Measurements from ENCODE around the gene SF1.
"Not testable (repeated sequence)": the region's sequence is repeated elsewhere in the genome, so short reads cannot be mapped to it uniquely, and the experiment has no call there.

The SF1 gene, protein sequence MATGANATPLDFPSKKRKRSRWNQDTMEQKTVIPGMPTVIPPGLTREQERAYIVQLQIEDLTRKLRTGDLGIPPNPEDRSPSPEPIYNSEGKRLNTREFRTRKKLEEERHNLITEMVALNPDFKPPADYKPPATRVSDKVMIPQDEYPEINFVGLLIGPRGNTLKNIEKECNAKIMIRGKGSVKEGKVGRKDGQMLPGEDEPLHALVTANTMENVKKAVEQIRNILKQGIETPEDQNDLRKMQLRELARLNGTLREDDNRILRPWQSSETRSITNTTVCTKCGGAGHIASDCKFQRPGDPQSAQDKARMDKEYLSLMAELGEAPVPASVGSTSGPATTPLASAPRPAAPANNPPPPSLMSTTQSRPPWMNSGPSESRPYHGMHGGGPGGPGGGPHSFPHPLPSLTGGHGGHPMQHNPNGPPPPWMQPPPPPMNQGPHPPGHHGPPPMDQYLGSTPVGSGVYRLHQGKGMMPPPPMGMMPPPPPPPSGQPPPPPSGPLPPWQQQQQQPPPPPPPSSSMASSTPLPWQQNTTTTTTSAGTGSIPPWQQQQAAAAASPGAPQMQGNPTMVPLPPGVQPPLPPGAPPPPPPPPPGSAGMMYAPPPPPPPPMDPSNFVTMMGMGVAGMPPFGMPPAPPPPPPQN

DNA sequence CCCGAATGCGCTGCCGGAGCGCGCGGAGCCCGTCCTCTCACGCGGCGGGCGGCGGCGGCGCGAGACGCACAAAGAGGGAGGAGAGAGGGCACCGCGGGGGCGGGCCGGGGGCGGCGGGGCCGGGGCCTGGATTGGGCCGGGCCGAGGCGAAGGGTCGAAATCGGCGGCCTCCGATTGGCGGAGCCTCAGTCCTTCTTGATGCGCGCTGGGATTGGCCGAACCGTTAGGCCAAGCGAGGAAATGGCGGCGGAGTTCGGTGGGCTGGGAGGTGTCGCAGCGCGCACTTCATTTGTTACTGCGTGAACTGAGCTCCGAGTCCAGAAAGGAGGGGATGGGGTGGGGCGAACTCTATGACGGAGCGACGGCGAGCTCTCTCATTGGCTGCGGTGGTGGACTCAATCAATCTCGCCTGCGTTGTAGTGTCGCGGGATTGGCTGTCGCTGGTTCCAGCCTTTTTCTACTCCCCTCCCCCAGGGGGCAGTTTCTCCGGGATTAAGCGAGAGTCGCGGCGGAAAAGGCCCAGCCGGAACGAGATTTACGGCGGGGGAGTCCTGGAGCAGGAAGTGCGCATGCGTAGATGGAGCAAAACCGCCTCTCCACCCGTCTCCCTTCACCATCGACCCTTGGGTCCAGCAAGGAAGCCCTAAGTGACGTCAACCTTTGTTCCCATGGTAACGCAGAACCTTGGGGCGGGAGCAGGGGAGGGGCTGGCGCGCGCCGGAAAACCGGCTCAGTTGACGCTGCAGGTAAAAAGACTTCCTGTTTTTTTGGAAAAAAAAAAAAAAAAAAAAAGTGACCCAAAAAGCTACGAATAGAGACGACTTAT lies at the start of gene SF1:
TSS of gene SF1 (minus strand) at position 70 of the 826 bp plus-strand sequence. CDS start 150 bp downstream, outside the sequence.
- peak; percentile 99 for DNase-seq

DNA sequence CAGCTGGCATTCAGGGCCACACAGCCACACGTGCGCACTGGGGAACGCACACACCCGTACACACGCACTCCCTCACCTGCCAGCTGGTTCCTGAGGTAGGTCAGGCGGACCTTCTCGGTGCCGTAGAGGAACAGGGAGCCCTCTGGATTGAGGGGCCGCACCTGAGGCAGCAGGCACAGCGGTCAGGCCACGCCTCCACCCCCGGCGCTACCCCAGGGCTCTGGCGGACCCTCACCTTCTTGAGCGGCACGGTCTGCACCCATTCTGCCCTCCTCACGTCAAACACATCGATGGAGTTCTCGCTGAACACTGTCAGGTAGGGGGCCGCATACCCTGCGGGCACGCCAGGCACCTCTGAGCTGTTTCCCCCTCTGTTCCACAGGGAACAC lies 49.1 kb upstream of the SF1 start:
- DNase-seq, result no peak

DNA sequence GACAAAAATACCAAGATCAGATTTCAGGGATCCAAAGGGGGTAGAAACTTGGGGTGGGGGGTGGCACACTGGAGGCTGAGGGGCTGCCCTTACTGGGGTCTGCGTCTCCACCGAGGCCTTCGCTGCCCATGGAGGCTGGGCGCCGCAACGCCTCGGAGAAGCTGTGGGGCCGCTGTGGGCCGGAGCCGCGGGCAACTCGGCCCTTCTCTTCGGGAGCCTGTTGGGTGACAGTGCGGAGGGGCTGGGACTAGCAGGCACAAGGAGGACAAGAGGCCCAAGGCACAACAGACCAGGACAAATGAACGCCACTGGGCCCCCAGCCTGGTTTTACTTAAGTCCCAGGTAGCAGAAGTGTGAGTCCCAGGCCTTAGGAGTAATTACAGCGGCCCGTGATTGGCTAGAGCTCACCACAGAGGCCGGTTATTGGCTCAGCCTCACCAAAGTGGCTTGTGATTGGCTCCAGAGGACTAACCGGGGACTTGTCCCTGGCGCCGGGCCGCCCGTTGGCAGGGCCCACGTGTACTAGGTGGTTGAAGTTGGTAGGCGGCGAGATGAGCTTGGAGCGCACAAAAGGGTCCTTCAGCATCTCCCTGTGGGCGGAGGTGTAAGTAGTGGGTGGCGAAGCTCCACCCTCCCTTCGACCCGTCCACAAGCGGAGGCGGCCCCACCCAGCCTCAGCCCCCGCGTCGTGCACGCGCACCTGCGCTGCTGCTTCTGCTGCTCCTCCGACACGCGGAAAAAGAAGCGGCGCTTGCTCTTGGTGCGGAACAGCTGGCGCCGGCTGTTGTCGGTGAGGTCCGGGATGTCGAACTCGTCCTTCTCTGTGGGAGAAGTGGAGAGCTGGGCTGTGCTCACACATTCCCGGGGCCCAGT lies 48.5 kb upstream of the SF1 start:
- DNase-seq, result no peak

DNA sequence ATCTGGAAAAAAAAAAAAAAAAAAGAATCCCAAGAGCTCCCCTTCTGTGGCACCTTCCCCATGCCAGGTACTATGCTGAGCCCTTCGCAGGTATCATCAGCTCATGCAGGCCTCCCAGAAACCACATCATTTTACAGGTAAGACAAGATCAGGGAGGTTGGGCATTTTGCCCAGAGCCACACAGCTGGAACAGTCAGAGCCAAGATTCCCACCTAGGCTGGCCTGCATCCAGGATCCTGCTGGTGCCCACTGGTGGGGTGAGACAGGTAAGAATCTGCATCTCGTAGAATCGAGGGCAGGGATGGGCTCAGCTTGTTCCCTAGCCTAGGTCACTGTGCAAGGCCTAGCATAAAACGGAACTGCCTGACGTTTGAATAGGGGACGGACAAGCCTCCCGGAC lies 47.7 kb upstream of the SF1 start:
- no peak for DNase-seq

DNA sequence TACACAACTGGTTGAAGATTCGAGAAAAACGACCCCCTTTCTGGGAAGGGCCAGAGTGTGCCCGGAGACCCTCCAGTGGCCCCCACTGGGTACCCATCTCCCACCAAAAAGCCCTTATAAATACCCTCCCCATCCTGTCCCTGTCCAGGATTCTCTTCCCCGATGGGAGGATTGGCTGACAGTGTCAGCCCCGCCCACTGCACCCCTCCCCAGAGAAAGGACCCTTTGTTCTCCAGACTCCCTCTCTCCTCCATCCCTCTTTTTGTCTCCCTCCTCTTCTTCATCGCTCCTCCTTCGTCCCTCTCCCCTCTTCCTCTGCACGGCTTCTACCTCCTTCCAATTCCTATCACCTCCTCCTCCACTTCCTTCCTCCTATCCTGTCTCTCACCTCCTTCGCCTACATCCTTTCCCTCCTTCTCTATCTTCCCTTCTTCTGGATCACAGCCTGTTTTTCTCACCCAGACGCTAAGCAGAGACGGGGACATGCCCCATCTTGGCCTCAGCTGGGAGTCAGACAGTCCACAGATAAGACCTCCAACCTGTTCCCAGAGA lies 45.3 kb upstream of the SF1 start:
- DNase-seq, result no peak

DNA sequence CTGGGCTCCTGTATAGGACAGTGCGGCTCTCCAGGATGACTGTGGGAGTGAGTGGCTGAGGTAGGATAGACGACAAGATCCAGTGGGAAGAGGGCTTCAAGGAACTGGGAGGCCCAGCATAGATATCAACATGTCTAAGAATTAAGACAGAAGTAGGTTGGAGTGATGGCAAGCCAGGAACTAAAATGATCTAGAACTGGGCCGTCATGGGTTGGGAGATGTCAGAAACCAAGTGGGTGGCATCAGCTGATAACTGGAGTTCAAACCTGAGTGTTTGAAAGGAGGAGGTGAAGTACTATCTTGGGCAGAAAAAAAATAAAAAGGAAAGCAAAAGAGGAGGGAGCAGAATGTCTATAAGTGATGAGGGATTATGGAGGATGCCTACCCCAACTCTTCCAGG lies 39.1 kb upstream of the SF1 start:
- no peak for DNase-seq

DNA sequence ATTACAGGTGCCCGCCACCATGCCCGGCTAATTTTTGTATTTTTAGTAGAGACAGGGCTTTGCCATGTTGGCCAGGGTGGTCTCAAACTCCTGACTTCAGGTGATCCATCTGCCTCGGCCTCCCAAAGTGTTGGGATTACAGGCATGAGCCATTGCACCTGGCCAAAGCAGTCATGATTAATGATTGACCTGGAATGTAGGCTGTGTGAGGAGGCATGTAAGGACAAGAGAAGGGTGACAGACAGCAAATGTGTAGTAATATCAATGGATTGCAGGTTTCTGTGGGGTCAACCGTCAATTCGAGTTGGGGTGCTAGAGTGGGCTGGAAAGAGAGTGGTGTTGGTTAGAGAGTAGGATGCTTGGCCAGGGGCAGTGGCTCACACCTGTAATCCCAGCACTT lies 37.1 kb upstream of the SF1 start:
- DNase-seq, result not testable (repeated sequence)

DNA sequence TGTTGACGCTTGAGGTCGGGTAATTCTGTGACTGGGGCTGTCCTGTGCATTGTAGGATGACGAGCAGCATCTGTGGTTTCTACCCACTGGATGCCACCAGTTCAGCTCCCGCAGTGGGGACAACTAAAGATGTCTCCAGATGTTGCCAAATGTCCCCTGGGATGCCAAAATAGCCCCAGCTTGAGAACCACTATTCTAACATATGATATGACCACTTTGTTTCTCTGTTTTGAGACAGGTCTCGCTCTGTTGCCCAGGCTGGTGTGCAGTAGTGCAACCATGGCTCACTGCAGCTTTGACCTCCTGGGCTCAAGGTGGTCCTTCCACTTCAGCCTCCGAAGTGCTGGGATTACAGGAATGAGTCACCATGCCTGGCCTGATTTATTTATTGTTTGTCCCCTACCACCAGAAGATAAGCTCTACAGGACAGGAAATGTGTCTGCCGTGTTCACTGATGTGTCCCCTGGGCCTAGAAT lies 36.4 kb upstream of the SF1 start:
- DNase-seq, result no peak

DNA sequence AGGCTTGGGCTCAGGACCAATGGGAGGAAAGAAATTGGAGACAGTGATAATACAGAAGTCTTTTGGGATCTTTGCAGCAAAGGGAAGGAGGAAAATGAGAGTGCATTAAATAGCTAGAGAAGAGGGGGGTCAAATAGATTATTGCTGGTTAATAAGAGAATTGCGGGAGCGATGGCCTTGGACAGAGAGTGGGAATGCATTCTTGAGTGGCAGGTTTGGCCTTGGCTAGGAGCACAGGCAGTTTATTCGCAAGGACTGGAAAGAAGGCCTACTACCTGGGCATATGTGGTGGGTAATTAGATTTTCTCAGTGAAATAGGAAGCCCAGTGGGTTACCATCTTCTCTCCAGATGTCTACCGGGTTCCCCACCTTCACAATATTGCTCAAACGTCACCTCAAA lies 35.5 kb upstream of the SF1 start:
- no peak for DNase-seq

DNA sequence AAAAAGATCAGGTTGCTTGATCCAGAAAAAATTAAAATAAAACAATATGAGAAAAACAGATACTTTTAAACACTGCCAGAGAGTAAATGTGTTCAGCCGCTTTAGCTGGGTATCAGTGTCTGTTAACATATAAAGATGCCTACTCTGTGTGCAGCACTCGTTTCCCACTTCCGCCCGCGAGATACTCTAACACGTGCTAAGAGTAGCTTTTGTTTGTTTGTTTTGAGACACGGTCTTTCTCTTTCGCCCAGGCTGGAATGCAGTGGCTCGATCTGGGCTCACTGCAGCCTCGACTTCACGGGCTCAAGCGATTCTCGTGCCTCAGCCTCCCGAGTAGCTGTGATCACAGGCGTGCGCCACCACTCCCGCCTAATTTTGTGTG lies 32.5 kb upstream of the SF1 start:
- DNase-seq, result no peak

DNA sequence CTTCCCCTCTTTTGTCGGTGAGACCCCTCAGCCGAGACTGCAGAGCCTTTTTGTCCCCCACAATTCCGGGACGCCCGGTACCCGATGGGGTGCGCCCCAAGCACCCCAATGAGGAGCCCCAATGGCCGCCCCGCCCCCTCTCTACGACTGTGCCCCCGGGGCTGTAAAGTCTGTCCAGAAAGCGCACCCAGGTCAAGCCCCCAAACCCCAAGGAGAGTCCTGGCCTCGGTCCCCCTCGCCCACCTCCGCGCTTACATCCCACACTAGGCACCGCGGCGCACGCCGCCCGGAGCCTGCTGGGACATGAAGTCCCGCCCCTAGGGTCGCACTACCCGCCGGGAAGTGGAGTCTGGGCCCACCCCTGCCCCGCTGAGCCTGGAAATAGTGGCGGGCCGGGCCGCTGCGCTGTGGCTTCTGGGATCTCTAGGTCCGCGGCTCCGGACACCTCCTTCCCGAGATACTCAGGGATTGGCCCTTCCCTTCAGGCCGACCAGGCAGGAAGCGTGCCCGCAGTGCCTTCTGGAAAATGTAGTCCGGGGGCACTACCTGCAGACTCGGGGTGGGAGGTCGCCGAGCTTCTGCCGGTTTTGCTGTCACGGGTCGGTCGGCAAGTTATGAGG lies 32.0 kb upstream of the SF1 start, which contains the start of gene MEN1:
TSS of gene MEN1 (minus strand) at position 281 of the 620 bp plus-strand sequence. CDS start 442 bp downstream, outside the sequence.
- peak; percentile 97 for DNase-seq

DNA sequence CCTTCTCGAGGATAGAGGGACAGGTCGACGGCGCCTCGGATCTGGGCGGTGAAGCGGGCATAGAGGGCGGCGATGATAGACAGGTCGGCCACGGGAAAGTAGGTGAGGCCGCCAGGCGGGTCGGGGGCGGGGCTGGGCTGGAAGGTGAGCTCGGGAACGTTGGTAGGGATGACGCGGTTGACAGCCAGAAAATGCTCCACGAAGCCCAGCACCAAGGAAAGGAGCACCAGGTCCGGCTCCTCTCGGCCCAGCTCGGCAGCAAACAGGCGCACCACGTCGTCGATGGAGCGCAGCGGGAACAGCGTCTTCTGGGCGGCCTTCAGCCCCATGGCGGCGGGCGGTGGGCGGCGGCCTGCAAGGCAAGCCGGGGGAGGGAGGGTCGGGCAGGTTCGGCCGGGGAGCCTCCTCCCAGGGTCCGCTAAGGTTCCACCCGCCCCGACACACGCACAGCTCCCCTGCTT lies 31.5 kb upstream of the SF1 start:
- no peak for DNase-seq

DNA sequence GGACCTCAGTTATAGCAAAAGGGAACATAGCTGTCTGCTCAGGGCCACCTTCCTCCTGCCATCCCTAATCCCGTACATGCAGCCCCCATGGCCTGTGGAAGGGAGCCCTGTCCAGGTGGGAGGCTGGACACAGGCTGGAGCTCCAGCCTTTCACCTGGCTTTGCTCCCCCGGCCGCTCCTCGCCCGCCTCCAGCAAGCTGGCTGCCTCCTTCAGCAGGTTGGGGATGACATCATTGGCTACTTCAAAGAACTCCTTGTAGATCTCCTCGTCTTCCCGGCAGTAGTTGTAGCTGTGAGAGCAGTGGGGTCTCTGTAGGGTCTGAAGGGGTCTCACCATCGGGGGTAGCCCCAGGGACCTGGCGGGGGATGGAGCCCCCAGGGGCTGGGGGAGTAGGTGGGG lies 27.1 kb upstream of the SF1 start:
- no peak for DNase-seq

DNA sequence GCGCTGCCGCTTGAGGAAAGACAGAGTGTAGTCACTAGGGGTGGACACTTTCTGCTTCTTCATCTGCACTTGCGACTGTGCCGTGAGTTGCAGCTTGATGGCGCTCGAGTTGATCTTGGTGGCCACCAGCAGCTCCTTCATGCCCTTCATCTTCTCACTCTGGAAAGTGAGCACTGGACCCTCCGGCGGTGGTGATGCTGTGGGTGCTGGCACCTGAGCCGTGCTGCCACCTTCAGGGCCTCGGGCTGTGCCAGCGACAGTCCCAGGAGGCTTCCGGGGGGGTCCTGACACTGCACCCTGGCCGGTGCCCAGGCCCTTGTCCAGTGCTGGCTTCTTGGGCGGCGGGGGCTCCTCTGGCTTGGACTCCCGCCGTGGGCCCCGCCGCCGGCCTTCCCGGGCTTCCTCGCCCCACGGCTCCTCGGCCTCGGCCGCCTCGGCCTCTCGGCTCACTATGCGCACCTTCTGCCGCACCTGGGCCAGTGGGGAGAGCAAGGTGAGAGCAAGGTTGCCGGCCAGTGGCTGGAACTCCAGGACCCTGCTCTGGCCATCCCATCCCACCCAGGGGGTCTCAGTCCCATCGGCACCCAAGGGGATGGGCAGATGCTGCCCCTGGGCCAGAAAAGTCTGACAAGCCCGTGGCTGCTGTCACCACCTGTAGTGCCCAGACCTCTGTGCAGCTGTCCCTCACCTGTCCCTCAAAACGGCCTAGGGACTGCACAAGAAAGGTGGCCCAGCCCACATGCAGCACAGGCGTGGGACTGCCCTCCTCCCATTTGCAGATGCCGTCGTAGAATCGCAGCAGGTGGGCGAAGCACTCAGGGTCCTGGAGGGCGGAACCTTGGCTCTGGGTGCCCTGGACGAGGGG lies 26.2 kb upstream of the SF1 start:
- no peak for DNase-seq

DNA sequence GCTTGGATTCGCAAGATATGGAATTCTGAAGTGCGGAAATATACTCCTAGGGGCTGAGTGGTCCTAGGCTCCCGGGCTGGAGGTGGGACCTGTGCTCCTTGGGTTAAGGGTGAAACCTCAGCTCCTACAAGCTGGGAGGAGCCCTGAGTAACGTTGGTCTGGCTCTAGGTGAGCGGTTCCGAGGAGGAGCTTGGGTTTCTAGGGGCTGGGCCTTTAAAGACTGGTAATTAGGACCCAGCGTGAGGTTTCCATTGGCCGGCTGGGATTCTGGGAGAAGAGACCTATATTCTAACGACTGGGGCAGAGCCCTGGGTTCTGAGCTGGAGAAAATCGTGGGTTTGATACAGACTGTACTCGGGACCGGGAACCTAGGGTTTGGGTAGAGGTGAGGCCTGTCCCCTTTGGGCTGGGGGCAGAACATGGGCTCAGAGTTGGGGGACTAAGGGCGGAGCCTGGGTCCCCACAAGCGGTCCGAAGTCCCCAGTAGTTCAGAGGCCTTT lies 25.6 kb upstream of the SF1 start:
- DNase-seq, result no peak

DNA sequence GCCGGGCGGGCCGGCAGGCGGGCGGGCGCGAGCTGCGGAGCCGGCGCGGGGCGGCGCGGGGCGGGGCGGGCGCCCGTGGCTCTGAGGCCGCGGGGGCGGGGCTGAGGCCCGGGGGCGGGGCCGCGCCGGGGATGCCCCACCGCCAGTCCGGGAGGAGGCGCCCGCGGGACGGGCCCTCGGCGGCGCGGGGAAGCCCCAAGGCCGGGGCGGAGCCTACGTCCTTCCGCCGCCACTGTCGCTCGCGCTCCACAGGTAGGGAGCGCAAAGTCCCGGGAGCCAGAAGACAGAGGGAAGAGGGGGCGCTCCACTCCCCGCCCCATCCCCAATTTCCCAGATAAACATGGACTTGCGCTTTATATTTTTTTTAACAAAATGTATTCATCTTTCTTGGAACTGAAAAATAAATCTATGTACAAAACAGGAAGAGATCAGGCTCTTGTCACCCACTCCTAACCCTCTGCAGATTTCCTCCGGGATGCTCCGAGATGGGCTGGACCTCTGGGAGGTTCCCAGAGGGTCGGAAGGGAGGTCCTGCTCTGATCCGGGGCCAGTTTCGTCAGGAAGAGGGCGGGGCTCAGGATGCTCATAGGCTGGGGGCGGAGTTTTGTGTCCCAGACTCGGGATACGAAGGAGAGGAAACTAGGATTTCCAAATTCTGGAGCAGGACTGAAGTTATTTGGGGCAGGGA lies 25.0 kb upstream of the SF1 start, which contains the start of gene MAP4K2:
TSS of gene MAP4K2 (minus strand) at position 57 of the 688 bp plus-strand sequence. CDS start 65 bp downstream, outside the sequence.
- DNase-seq, result peak; percentile 83

DNA sequence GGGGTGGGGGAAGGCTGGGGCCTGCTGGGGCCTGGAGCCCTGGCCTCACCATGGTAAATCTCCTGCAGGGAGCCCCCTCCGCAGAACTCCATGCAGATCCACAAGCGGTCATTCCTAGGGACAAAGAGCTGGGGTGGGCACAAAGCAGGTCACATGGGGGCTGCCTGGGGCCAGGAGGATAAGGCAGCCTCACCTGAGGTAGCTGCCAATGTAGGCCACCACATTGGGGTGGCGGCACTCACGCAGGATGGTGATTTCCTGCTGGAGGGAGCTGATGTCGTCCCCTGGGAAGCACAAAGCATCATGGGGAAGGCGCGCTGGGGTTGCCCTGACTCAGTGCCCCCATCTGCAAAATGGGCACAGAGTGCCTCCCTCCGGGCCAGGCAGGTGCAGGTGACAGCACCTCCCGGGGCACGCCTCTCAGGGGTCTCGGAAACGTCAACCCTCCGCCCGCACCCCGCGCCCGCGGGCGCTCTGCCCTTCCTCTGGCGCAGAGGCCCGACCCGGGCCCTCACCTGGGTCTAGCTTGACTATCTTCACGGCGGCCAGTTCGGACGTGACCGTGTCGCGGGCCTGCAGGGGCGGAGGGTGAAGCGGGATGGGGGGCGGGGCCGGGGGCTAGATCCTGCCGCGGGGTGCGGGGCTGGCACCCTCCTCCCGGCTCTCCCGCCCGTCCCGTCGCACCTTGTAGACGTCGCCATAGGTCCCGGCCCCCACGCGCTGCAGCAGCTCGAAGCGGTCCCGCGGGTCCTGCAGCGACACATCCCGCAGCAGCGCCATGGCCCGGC lies 24.2 kb upstream of the SF1 start:
- DNase-seq, result no peak

DNA sequence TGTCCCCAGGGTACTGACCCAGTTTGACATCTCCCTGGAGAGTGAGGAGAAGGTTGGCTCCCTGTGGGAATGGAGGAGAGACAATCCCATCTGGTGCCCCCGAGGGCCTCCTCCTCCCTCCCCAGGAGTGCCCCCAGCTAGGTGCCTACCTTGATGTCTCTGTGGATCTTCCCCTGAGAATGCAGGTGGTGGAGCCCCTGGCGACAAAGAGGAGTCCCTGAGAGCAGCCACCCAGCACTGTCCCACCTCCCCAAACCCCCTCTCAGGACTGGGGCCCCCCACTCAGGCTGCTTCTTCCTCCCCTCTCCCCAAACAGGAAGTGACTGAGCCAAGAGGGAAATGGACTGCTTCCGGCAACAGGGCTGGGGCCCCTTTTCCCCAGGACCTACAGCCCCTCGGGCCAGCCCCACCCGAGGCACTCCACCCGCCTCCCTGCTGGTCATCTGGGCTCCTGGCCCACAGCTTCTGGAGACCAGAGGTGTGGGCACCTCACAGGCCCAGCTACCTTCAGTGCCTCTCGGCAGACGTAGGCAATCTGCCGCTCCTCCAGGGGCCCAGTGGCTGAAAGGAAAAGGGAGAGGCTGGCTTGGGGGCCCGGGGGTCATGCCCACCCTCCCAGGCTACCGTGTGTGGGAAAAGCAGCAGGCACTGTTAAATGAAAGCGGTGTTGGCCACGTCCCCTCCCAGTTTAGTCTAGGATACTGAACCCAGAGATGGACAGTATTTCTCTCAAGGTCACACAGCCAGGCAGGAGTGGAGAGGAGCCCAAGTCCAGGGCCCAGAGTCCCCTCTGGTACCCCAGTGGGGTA lies 23.4 kb upstream of the SF1 start:
- DNase-seq, result no peak
